ENCODE data around the gene TNFRSF21.
"Not testable (repeated sequence)": the region's sequence is repeated elsewhere in the genome, so short reads cannot be mapped to it uniquely, and the experiment has no call there.

Gene TNFRSF21

DNA sequence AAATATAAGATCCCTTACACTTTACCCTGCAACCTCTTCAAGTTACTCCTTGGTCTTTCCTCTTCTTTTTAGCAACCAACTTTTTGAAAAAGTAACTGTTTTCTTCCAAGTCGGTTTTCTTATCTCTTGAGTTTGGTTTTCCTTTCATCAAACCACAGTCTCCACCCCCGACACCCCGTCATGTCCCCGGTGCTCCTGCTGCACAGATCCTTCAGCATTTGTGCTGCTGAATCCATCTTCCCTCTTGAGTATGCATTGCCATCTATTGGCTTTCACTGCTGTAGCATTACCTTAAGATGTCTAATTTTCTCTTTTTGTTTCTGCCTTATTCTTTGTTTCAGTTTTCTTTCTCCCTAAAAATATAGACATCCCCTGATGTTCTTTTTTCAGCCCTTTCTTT is 11.9 kb upstream of the TNFRSF21 start:
- DNase-seq (ENCODE audit: low spot score), result no peak

DNA sequence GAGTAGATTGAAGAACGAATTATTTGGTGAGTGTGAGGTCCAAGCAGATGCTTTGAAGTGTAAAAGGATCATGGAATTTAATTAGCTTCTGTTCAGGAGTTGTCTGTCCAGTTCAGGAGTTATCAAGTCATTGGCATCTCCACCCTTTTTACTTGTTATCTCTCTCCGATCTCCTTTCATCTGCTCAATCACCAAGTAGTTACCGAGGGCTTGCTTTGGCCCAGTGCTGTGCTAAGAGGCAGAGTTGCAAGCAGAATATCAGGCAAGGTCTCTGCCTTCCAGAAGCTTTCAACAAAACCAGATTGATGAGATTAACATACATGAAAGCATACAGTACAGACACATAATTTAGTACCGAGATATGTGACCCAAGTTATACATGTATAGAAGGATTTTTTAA is 10.2 kb upstream of the TNFRSF21 start:
- no peak for DNase-seq (ENCODE audit: low spot score)

DNA sequence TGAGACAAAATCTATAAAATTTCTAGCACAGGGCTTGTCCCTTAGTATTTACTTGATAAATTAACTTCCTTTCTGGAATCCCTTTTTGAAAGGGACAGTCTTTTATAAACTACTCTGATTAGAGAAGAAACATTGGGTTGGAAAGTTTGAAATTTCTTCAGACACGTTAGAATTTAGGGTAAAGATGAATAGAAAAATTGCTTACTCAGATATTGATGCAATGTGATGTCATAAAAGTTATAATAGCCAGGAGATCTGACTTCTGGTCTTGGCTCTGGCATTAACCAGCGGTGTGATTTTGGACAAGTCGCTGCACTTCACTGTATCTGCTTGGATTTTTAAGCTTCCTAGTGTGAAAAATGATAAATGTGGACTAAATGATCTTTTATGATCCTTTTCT is 9.7 kb upstream of the TNFRSF21 start:
- no peak for DNase-seq (ENCODE audit: low spot score)

DNA sequence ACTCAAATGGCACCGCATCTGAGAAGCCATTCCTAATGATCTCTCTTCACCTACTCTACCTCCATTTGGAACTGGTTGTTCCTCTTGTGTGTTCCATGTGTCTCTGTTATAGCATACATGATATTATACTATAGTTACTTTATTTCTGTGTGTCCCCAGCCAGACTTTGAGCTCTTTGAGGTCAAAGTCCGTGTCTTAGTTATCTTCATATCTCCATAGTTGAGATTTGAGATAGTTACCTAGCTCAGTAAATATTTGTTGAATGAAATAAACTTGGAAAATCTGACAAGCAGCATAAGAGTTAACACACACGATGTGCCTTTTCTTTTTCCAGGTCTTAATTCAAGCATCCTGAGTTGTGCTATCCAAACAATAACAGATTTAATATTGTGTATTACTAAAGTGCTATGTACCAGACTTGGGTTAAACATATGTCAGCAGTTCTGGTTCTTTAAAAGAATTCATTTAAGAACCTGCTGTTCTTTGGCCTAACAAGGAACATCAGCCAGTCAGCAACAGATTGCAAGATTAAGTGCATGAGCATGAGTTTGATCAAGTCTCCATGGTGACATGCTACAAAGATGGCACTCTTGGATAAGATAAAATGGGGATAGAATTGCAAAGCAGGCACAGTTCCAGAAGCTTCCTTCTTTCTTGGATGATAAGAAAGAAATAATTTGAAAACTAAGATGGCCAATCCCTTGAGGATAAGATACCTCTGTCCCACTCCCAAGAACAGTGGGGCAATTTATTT is 8.7 kb upstream of the TNFRSF21 start:
- DNase-seq (ENCODE audit: low spot score), result no peak

DNA sequence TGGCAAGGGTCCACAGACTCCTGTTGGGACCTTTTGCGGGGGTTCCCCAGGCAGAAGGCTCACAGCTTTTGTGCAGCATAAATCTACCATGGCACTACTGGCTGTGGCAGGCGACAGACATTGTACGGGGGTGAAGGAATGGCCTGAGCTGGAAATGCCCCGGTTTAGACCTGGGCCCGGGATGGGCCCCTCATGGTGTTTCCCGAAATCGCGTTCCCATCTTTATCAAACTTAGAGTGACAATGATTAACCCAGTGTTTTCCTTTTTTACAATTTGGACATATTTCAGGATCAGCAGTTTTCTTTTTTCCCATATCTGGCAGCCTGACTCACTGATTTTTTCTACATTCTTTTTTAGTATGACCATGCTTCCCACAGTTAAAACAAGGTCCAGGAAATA is 5.5 kb upstream of the TNFRSF21 start:
- DNase-seq (ENCODE audit: low spot score), result not testable (repeated sequence)

DNA sequence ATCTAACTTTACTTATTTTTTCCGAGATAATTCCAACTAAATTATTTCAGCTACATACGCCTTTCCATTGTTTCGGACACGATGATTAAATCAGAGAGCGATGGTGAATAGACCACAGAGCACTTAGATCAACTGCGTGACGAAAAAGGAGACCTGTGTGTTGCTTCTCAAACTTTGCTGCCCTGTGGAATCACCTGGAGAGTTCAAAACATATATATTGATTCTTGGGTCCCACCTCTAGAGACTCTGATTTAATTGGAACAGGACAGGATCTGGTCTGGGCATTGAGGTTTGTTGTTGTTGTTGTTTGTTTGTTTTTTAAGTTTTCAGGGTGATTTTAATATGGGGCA is 401 bp upstream of the TNFRSF21 start:
- no peak for DNase-seq (ENCODE audit: low spot score)

DNA sequence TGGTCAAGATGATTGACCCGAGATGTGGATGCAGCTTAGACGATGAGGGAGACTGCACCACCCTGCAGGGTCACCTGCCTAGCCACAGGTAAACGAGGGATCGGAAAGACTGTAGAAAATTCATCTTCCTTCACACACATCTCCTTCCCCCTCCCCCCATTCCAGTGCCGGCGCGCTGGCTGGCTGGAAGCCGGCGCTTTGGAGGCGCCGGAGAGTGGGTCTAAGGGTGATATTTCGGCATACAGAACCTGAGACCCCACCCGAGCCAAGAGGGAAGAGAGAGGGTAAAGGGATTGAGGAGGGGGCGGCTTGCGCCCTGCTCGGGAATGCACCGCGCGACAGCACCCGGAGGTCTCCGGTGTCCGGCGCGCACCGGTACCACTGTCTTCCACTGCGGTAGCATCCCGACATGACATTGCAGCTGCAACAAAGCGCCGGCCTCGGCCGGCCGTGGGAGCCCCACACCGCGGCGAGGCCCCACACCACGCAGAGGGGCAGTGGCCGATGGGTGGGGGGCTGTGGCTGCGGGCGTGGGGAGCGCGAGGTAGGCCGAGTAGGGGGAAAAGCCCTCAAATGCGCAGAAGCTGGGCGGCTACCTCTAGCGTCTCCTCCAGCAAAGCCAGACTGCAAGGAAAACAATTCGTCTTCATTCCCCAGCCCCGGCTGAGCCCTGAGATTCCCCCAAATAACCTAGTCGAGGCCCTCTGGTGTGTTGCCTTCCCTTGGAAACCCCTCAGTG is 984 bp downstream of the TNFRSF21 start:
- DNase-seq (ENCODE audit: low spot score), result no peak

DNA sequence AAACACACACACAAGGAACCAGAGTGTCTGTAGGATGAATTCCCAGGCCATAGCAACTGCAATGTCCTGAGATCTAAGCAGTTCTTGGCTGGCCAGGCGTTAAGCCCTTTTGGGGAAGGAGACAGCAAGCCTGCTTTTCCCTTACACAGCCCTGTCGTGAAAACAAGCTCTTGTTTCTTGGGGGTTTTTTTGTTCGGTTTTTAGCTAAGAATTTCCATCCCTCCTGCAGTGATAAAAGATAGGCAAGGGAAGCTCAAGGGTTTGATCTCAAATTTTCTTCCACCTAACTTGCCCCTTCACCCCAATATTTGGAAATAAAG is 1.5 kb downstream of the TNFRSF21 start:
- no peak for DNase-seq (ENCODE audit: low spot score)

DNA sequence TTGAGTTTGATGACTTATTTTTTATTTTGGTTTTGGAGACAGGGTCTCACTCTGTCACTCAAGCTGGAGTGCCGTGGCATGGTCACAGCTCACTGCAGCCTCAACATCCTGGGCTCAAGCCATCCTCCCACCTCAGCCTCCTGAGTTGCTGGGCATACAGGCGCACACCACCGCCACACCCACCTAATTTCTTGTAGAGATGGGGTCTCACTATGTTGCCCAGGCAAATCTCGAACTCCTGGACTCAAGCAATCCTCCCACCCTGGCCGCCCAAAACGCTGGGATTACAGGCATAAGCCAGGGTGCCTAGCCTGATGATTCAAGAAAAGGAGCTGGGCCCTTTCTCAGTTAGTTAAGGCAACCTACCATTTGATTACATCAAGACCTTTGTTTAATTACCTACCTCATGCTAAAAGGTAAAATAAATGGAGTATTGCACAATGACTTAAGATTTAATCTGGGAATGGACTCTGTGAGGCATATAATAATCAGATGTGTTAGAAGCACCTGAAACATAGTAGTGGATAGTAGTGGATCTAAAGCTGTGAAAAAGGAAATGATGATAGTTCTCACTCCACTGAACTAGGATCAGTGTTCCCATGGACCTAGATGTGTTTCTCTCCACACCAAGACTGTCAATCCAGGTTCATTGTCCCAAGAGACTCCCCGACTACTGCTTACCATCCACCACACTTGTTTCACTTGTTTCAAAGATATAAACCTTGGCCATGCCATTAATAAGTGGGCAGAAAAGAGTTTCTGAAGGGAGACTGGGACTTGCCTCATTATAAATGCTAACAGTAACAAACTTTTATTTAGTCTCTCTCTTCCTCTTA is 2.1 kb downstream of the TNFRSF21 start:
- no peak for DNase-seq (ENCODE audit: low spot score)

DNA sequence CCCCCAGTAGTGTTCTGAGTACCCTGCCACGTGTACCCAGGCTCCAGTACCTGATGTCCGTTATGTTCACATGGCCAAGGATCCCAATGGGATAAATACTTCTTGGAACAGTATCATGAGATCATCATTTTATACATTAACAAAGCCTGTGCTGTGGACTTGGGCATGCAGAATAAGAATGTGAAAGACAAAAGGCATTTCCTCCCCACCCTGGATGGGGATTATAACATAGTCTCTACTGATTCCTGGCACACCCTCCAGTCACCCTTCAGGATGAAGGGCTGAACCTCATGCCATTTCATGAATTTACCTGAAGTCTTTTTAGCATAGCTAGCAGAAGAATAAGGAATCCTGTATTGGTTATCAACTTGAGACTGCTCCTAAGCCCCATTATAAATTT is 2.8 kb downstream of the TNFRSF21 start:
- no peak for DNase-seq (ENCODE audit: low spot score)

DNA sequence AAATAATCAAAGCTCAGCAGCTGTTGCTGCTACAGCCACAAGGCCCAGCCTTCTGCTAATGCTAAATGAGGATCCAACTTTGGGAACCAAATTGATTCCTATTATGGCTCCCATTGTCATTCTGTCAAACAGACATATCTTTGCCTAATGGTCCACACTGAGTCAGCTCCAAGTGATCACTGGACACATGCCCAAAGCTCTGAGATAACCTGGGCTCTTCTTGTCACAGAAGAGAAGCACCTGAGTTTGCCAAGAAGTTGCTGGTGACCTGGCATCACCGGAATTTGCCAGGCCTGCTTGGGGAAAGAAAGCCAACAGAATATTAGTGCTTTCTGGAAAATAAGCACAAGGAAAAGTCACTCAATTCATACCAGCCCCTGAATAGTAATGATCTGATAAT is 5.8 kb downstream of the TNFRSF21 start:
- no peak for DNase-seq (ENCODE audit: low spot score)

DNA sequence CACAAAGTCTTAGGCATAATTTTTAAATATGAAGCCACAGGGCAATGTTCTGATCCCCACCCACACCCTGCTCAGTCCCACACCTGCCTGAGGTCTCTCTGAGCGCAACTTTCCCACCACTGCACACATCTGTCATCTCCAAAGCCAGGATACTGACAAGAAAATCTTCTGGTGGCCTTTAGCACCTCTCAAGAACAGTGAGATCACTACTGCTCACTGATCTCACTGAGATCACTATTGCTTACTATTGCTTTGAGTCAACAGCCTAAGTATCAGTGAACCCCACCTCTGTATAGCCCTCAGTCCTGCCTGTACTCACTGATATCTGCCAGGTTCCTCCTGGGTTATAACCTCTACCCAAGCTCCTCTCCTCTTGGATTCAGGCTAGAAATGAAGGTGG is 6.4 kb downstream of the TNFRSF21 start:
- no peak for DNase-seq (ENCODE audit: low spot score)

DNA sequence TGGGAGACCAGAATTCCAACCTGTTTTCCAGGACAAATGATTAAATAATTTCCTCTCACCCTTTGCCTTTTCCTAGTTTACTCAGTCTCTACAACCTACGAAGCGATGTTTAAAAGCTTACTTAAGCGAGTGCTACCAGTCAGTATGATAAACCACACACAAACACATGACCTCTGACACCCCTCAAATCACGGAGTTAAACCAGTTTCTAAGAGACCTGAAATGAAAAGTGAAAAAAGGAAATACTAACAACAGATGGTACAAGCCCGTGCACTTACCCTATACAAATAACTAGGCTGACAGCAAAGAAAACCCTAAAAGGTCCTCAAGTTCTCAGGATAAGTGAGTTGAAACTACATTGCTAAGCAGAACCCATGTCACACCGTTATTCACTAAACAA is 7.7 kb downstream of the TNFRSF21 start:
- DNase-seq (ENCODE audit: low spot score), result no peak

DNA sequence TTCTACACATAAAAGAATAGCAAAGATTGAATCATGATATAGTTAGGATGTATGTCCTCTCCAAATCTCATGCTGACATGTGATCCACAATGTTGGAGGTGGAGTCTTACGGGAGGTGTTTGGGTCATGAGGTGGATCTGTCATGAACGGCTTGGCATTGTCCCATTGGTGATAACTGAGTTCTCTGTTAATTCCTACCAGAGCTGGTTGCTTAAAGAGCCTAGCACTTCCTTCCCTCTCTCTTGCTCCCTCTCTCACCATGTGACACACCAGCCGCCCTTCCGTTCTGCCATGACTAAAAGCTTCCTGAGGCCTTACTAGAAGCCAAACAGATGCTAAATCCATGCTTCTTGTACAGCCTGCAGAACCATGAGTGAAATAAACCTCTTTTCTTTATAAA is 8.3 kb downstream of the TNFRSF21 start:
- DNase-seq (ENCODE audit: low spot score), result no peak

DNA sequence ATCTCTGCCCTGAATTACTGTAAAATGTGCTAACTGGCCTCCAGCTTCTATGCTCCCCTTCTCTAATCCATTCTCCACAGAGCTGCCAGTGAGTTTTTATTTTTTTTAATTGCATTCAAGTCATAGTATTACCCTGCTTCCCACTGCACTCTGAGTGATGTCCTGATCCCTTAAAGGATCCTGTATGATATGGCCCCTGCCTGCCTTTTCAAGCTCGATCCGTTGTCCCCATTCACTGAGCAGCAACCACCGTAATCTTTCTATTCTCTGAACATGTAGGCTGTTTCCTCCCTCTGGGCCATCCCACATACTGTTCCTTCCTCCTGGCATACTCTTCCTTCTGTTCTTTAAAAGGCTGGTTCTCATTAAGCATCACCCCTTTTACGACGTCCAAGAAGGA is 9.3 kb downstream of the TNFRSF21 start:
- no peak for DNase-seq (ENCODE audit: low spot score)

DNA sequence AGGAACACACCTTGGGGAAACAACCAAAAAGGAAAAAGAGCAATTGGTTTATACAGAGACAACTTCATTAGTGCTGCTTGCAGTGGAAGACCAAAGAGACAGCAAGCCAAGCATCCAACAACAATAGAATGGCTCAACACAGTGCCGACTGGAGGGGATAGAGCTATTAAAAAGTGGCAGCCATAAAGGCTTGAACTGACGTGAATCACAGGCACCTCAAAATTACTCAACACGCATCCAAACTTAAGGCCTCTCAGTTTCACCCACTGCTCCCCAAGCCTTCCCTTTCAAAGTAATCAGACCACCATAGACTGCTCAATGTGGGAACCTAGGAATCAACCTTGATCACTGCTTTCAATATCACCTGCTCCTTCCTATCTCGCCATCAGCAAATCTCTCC is 9.7 kb downstream of the TNFRSF21 start:
- DNase-seq (ENCODE audit: low spot score), result no peak

DNA sequence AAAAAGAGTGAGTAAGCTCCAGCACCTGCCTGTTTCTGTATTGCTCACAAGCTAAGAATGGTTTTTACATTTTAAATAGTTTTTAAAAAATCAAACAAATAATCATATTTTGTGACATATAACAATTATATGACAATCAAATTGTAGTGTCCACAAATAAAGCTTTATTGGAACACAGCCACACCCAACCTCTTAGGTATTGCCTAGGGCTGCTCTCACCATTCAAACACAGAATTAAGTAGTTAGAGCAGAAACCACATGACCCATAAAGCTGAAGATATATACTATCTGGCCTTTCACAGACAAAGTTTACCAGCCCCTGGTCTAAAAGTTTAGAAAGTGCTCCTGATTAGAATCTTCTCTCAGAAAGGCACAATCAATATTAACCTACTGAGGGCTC is 11.2 kb downstream of the TNFRSF21 start:
- DNase-seq (ENCODE audit: low spot score), result no peak

DNA sequence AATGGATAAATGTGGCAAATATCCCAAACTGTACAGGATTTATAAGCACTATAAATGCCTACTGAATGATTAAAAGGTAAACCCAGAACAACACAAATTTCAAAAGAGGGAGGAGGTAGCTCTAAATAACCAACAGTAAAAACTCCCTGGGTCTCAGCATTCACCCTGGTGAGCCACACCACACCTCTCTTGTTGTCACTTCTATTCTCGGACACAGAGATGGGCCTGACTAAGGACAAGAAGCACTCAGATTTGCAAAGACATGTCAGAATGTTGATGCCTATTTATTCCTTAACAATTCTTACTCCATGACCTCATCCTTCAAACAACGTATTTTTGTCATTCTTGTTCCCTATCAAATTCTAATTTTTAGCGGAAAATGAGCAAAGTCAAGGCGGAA is 14.7 kb downstream of the TNFRSF21 start:
- DNase-seq (ENCODE audit: low spot score), result no peak

DNA sequence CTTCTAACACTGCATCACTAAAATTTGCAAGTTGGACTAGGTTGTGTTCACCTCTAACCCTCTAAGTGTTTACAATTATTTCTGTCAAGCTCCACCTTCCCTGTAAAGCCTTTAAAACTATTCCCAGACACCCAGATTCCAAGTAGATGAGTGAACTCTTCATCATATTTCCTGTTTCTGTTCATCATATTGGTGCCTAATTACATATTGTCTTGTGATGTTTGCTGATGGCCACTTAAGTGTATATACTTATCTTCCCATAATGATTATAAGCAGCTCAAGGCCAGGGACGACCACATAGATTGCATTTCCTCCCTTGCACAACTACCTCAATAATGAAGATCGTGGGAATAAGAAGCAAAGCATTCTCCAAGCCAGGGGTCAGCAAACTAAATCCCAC is 16.8 kb downstream of the TNFRSF21 start:
- no peak for DNase-seq (ENCODE audit: low spot score)

DNA sequence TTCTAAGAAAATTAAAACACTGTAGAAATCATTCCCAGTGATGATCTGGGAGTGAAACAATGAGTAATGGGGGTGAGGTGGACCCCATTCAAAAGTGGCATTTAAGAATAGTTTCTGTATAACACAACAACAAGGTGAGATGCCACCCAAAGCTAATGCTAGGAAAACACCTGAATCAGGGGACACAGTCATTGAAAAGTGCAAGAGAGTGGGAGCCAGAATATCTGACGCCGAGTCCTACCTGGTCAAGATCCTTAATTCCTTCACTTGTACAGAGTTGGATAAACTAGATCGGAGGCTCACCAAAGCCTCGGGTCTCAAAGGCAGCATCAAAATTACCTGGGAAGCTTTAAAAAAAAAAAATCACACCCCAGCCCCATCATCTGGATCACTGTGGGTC is 17.7 kb downstream of the TNFRSF21 start:
- no peak for DNase-seq (ENCODE audit: low spot score)

DNA sequence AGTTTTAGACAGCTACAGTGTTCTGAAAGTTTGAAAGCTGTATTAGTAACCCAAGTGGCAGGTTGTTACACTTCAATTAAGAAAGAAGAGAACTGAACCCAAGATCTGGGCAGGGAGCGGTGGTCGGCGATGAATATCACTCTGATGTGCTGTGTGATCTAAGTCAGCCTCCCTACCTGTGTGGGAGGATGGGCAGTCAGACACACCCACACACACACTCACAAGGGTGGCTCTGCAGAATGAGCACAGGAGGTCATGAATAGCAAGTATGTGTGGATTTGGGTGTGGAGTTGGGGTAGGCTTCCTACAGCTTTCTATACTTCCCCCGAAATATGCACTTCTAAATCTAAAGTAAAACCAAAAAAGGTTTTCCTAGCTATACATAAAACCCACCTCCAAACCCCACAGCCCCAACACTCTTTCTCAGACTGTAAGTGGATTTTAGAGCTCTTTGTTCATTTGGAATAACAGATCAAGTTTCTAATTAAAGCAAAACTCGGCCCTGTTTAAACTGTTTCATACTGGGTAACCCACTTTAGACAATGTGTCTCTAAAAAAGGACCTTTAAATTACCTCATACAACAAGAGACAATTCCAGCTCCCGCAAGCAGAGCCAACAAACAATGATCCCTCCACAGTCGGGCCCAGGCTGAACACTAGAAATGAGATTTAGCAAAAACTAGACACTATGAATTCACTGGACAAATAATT is 19.4 kb downstream of the TNFRSF21 start:
- no peak for DNase-seq (ENCODE audit: low spot score)

DNA sequence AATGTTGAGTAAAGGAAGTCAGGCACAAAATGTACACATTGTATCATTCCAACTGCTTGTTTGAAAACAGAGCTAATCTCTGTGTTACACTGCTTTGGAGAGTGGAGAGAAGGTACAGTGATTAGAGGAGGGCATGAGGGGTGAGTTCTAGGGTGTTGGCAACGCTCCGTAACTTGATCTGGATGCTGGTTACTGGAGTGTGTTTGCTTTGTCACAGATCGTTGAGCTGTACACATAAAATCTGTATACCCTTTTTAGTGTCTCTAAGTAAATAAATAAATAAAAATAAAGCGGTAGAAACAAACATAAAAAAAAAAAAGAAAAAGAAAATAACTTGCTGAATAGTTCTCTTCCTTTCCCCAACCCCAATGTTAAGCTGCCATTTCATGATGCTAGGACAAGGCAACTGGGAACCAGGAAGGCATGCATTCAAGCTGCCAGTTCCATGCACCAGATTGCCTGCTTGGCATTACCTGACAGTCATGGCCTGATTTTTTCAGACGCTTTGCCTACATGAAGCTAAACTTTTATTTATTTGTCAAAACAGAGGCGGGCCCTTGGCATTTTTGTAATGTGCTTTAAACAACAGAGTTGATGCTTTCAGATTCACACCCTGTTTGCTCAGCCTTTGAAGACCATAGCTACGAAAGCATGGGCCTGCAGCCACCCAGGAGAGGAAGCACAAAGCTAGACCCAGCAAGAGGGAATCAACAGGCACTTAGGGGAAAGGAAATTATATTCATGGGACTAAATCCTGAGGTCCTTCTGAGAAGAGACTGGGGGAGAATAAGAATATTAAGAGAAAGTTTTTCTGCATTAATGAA is 21.2 kb downstream of the TNFRSF21 start:
- DNase-seq (ENCODE audit: low spot score), result no peak

All from CD4-positive, alpha-beta T cell treated with Interleukin-15 for 4 hours (primary cell).